ENCODE results near the gene SLC5A10. TPM values are rescaled to one million over a fixed set of nuclear protein-coding genes. Genes with fewer than 3 reads are reported as not detected.

The SLC5A10 gene
- total RNA-seq, 1 experiment from 2014 or later: 0.17 TPM

DNA sequence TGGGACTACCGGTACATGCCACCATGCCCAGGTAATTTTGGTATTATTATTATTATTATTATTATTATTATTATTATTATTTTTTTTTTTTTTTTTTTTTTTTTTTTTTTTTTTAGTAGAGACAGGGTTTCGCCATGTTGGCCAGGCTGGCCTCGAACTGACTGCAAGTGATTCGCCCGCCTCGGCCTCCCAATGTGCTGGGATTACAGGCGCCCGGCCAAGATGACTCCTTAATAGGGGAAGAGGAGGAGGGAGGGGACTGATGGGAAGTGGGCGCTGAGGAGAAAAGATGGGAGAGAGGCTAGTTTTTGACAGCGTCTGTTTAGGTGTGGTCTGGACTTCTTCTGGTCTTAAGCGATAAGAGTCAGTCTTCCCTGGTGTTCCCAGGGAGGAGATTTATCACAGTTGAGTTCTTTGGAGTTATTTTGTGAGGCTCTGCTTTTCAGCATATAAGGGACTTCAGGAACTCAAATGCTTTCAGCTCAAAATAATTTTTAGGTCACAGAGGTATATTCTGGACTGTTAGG lies 34.4 kb upstream of the SLC5A10 start:
- no peaks in the 10 kb centered on the region for H3K9me3 ChIP-seq (ENCODE audit: insufficient read depth, low read depth)
- BruUV-seq (replicated peaks): no TSS peak
- peaks cover 4% of the 10 kb centered on the region for H3F3A ChIP-seq (ENCODE audit: insufficient read depth, low read depth)
- H3K4me1 ChIP-seq (replicated peaks; ENCODE audit: insufficient read depth): peaks cover 15% of the 10 kb centered on the region
- CTCF ChIA-PET: no interaction called here
- peaks cover 3% of the 10 kb centered on the region for H3K36me3 ChIP-seq (ENCODE audit: low read depth)
- H3K27ac ChIP-seq: no peak overlapping the region
- no peaks in the 10 kb centered on the region for H3K9me2 ChIP-seq (ENCODE audit: insufficient read depth)
- peaks cover 3% of the 10 kb centered on the region; the same call in 1 of the 2 replicates for H4K20me1 ChIP-seq (ENCODE audit: insufficient read depth)
- DNase-seq: no peak
- no peaks in the 10 kb centered on the region; the same call in 1 of the 2 replicates for H3K79me2 ChIP-seq (ENCODE audit: low read depth)
- TF ChIP-seq CTCF (conservative IDR thresholded peaks at IDR 0.05) (no peak), EZH2 (IDR thresholded peaks at IDR 0.05; ENCODE audit: low read depth) (no peak)
- POLR2A ChIA-PET (ENCODE audit: unreplicated experiment): no interaction called here
- no peaks in the 10 kb centered on the region for H3K27me3 ChIP-seq (ENCODE audit: insufficient read depth, low read depth)
- intact Hi-C loops (cut with micrococcal nuclease; ENCODE audit: unreplicated experiment): no loop called here
- no peak overlapping the region for H3K4me3 ChIP-seq
- no peak overlapping the region for H2AFZ ChIP-seq
- H3K4me2 ChIP-seq: no peak overlapping the region

GRCh38 chr17:18919963-18920362 lies 32.0 kb upstream of the SLC5A10 start:
- Histone ChIP-seq H4K20me1 (ENCODE audit: insufficient read depth) (peaks cover 3% of the 10 kb centered on the region; the same call in 1 of the 2 replicates), H3F3A (ENCODE audit: insufficient read depth, low read depth) (peaks cover 4% of the 10 kb centered on the region), H3K9me3 (ENCODE audit: insufficient read depth, low read depth) (no peaks in the 10 kb centered on the region), H3K4me3 (no peak overlapping the region), H3K27ac (no peak overlapping the region), H2AFZ (no peak overlapping the region), H3K4me2 (no peak overlapping the region), H3K36me3 (ENCODE audit: low read depth) (peaks cover 3% of the 10 kb centered on the region; the same call in 1 of the 2 replicates), H3K9me2 (ENCODE audit: insufficient read depth) (no peaks in the 10 kb centered on the region), H3K79me2 (ENCODE audit: low read depth) (no peaks in the 10 kb centered on the region; the same call in 1 of the 2 replicates), H3K4me1 (replicated peaks; ENCODE audit: insufficient read depth) (peaks cover 15% of the 10 kb centered on the region), H3K27me3 (ENCODE audit: insufficient read depth, low read depth) (no peaks in the 10 kb centered on the region)
- POLR2A ChIA-PET (ENCODE audit: unreplicated experiment): no interaction called here
- CTCF ChIA-PET: no interaction called here
- TF ChIP-seq CTCF (conservative IDR thresholded peaks at IDR 0.05) (no peak), EZH2 (IDR thresholded peaks at IDR 0.05; ENCODE audit: low read depth) (no peak)
- DNase-seq: no peak
- BruUV-seq (replicated peaks): no TSS peak
- intact Hi-C loops (cut with micrococcal nuclease; ENCODE audit: unreplicated experiment): no loop called here

GRCh38 chr17:18920911-18921441 lies 31.0 kb upstream of the SLC5A10 start:
- Histone ChIP-seq H3K4me1 (replicated peaks; ENCODE audit: insufficient read depth) (peaks cover 15% of the 10 kb centered on the region), H3K36me3 (ENCODE audit: low read depth) (peaks cover 8% of the 10 kb centered on the region), H3K27ac (peak overlapping the region; percentile 36; the same call in 1 of the 2 replicates), H3K27me3 (ENCODE audit: insufficient read depth, low read depth) (no peaks in the 10 kb centered on the region), H3K4me2 (peak overlapping the region; percentile 14; the same call in 1 of the 2 replicates), H3K9me3 (ENCODE audit: insufficient read depth, low read depth) (no peaks in the 10 kb centered on the region), H3K4me3 (no peak overlapping the region), H3K79me2 (ENCODE audit: low read depth) (no peaks in the 10 kb centered on the region; the same call in 1 of the 2 replicates), H2AFZ (no peak overlapping the region), H3F3A (ENCODE audit: insufficient read depth, low read depth) (peaks cover 4% of the 10 kb centered on the region), H3K9me2 (ENCODE audit: insufficient read depth) (no peaks in the 10 kb centered on the region), H4K20me1 (ENCODE audit: insufficient read depth) (peaks cover 3% of the 10 kb centered on the region; the same call in 1 of the 2 replicates)
- no peak for TF ChIP-seq CTCF (conservative IDR thresholded peaks at IDR 0.05)
- no peak for TF ChIP-seq EZH2 (IDR thresholded peaks at IDR 0.05; ENCODE audit: low read depth)
- intact Hi-C loops (cut with micrococcal nuclease; ENCODE audit: unreplicated experiment): no loop called here
- no TSS peak for BruUV-seq (replicated peaks)
- DNase-seq: no peak
- ChIA-PET CTCF (no interaction called here), POLR2A (ENCODE audit: unreplicated experiment) (no interaction called here)
